Testis (tissue), 3 donors: Measurements from ENCODE around the gene CKS2. TPM values are rescaled to one million over a fixed set of nuclear protein-coding genes. Genes with fewer than 3 reads are reported as not detected.
A peak's percentile ranks its signal among the peaks of the same experiment; 100 is the strongest.

Source experiments
- DNase-seq: peaks from one replicate; pipeline ENCODE4 v3.0.0-alpha.2; 2019
- H3K27ac ChIP-seq, 2 donors: fragments of 200-600 bp; sonication (generic); one replicate each; pipeline ENCODE4 v1.5.1; 2019
- H3K27me3 ChIP-seq: fragments of 200-600 bp; sonication (generic); one replicate; pipeline ENCODE4 v1.5.1; 2019
- H3K36me3 ChIP-seq: fragments of 200-600 bp; sonication (generic); one replicate; pipeline ENCODE4 v1.5.1; 2017; ENCODE audit warnings: low read depth; ENCODE audit errors: missing control alignments
- H3K4me1 ChIP-seq: fragments of 200-600 bp; sonication (generic); one replicate; pipeline ENCODE4 v1.5.1; 2019
- H3K4me3 ChIP-seq, 2 donors: fragments of 200-600 bp; sonication (generic); one replicate each; pipeline ENCODE4 v1.5.1; 2017 to 2019
- H3K9me3 ChIP-seq: fragments of 200-600 bp; sonication (generic); one replicate; pipeline ENCODE4 v1.5.1; 2017
- CTCF ChIP-seq, 3 experiments: fragments of 450-650 bp in 2 of 3; fragments of 200-600 bp in 1 of 3; sonication (generic) in 1 of 3; IDR thresholded peaks; one replicate each; pipeline ENCODE4 v1.5.1; 2016 to 2019; ENCODE audit warnings: antibody characterized with exemption in 3 of 3, mild to moderate bottlenecking in 2 of 3, moderate library complexity in 1 of 3
- POLR2A ChIP-seq: fragments of 450-650 bp; IDR thresholded peaks from one replicate; pipeline ENCODE4 v1.6.1; 2017; ENCODE audit warnings: antibody characterized with exemption, mild to moderate bottlenecking, moderate library complexity
- WGBS, 2 donors: methylation state at CpG; one replicate each; pipeline ENCODE4 v1.1.5; 2018; 5-methylcytosine and 5-hydroxymethylcytosine counted together
- intact Hi-C: fragments of 100-400 bp; cut with DNase I; formaldehyde crosslinking; loops from one replicate; pipeline ENCODE4 v1.15.1; 2023; ENCODE audit warnings: low total_unique reads
- polyA plus RNA-seq: library from polyadenylated mRNA; stranded (reverse); fragments of 350-450 nt; fragmentation: Illumina TruSeq; extraction: RNeasy Lipid Tissue Mini Kit (QIAGEN cat#74804); gene quantifications from one replicate; pipeline ENCODE4 v1.2.3, GENCODE V29; 2014; ENCODE audit warnings: low read depth, low replicate concordance; ENCODE audit not compliant: insufficient read depth
- total RNA-seq, 2 donors: library from RNA; depleted of rRNA; stranded (reverse); fragments of >200 nt; gene quantifications; one replicate each; pipeline ENCODE4 v1.2.3, GENCODE V29; 2016

CKS2 gene
- total and polyA plus RNA-seq, 3 donors from 2014 or later: 200 to 415 (median 222) TPM

- intact Hi-C loops: no loop called here
- TF ChIP-seq CTCF (IDR thresholded peaks at IDR 0.05) (no peak), POLR2A (no peak)
Observed at GRCh38 chr9:89309608-89310474, 1.2 kb upstream of the CKS2 start.

GRCh38 chr9:89311346-89312221 is 589 bp downstream of the CKS2 start:
- 0 to 1% methylated on average over 17 to 42 of the region's 54 CpGs for WGBS, 2 donors
- peak; percentile 31 for DNase-seq
- no peaks in the 10 kb centered on the region for H3K27me3 ChIP-seq
- H3K4me1 ChIP-seq: no peaks in the 10 kb centered on the region
- peak overlapping the region; percentile 70 to 99 for H3K4me3 ChIP-seq
- intact Hi-C loops: no loop called here
- H3K9me3 ChIP-seq: no peaks in the 10 kb centered on the region
- no peaks in the 10 kb centered on the region for H3K36me3 ChIP-seq
- H3K27ac ChIP-seq: peak overlapping the region; percentile 92 to 93
- TF ChIP-seq POLR2A: no peak
- no peak for TF ChIP-seq CTCF (IDR thresholded peaks at IDR 0.05)

More at GRCh38 chr9:89309608-89310474, 1.2 kb upstream of the CKS2 start:
- no peak for DNase-seq
- Histone ChIP-seq H3K36me3 (no peaks in the 10 kb centered on the region), H3K9me3 (no peaks in the 10 kb centered on the region), H3K27me3 (no peaks in the 10 kb centered on the region), H3K4me1 (no peaks in the 10 kb centered on the region), H3K27ac (peak overlapping the region; percentile 93 to 100), H3K4me3 (peak overlapping the region; percentile 70 to 99)
- 18 to 27% methylated on average over 14 to 23 of the region's 23 CpGs for WGBS, 2 donors

- intact Hi-C loops: no loop called here
- H3K4me3 ChIP-seq: peak overlapping the region; percentile 70 to 99
- H3K27me3 ChIP-seq: no peaks in the 10 kb centered on the region
- H3K36me3 ChIP-seq: no peaks in the 10 kb centered on the region
- H3K4me1 ChIP-seq: no peaks in the 10 kb centered on the region
- peak; percentile 42 for DNase-seq
- no peak for TF ChIP-seq POLR2A
- TF ChIP-seq CTCF (IDR thresholded peaks at IDR 0.05): no peak
- peak overlapping the region; percentile 92 to 93 for H3K27ac ChIP-seq
- WGBS, 2 donors: 3% methylated on average over 8 of the region's 8 CpGs
- H3K9me3 ChIP-seq: no peaks in the 10 kb centered on the region
Observed at GRCh38 chr9:89312222-89312571, 1.2 kb downstream of the CKS2 start.

GRCh38 chr9:89313842-89314241 is 2.8 kb downstream of the CKS2 start:
- Histone ChIP-seq H3K4me1 (peaks cover 6% of the 10 kb centered on the region), H3K36me3 (no peaks in the 10 kb centered on the region), H3K27me3 (no peaks in the 10 kb centered on the region), H3K9me3 (no peaks in the 10 kb centered on the region), H3K4me3 (no peak overlapping the region), H3K27ac (no peak overlapping the region)
- intact Hi-C loops: no loop called here
- no peak for TF ChIP-seq POLR2A
- 74 to 79% methylated on average over 1 of the region's 1 CpG for WGBS, 2 donors
- no peak for DNase-seq

DNA sequence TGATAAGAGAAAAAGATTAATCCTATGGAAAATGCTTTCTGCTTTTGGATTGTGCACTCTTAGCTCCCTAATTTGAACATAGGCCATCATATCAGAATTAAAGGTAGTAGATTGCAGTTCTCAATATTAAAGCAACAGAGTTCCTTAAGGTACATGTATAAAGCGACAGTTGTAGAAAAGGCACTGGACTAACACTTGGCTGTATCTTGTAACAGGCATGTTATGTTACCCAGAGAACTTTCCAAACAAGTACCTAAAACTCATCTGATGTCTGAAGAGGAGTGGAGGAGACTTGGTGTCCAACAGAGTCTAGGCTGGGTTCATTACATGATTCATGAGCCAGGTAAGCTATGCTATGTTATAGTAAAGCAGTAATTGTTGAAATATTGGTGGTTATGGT is 4.0 kb downstream of the CKS2 start:
- no peak overlapping the region for H3K27ac ChIP-seq
- no peak overlapping the region for H3K4me3 ChIP-seq
- H3K36me3 ChIP-seq: no peaks in the 10 kb centered on the region
- H3K9me3 ChIP-seq: no peaks in the 10 kb centered on the region
- WGBS, 2 donors: 89 to 94% methylated on average over 1 of the region's 1 CpG
- H3K27me3 ChIP-seq: no peaks in the 10 kb centered on the region
- H3K4me1 ChIP-seq: peaks cover 13% of the 10 kb centered on the region
- TF ChIP-seq CTCF (IDR thresholded peaks at IDR 0.05): no peak
- no peak for TF ChIP-seq POLR2A
- DNase-seq: no peak
- intact Hi-C loops: no loop called here
